OCI-LY7 (cell line): ENCODE results near the gene LIMS4. TPM values are rescaled to one million over a fixed set of nuclear protein-coding genes. Genes with fewer than 3 reads are reported as not detected.
"Not testable (repeated sequence)": the region's sequence is repeated elsewhere in the genome, so short reads cannot be mapped to it uniquely, and the experiment has no call there.

Experiments used
- BruUV-seq: library from RNA; stranded (reverse); fragments of 400-500 nt; replicated peaks from 2 replicates; lab custom pipeline; 2021; lab: Mats Ljungman, UMichigan
- CTCF ChIA-PET: fragments of 300-600 bp; sonication (Branson Sonifier 250); formaldehyde crosslinking; loops from one replicate; lab custom pipeline; 2022; ENCODE audit warnings: antibody characterized with exemption; ENCODE audit not compliant: unreplicated experiment; lab: Charles Lee
- POLR2A ChIA-PET: fragments of 300-600 bp; sonication (Branson Sonifier 250); formaldehyde crosslinking; loops from one replicate; lab custom pipeline; 2022; ENCODE audit warnings: antibody characterized with exemption; lab: Charles Lee
- DNase-seq: peaks from one replicate; pipeline ENCODE4 v3.0.0-alpha.2; 2015; ENCODE audit warnings: low spot score
- H2AFZ ChIP-seq: fragments of 200-600 bp; sonication (generic), shearing (Covaris generic); 2 replicates; pipeline ENCODE4 v1.6.1; 2014; ENCODE audit warnings: mild to moderate bottlenecking, antibody characterized with exemption, low read length, moderate library complexity
- H3K27ac ChIP-seq: fragments of 200-600 bp; sonication (generic); 2 replicates; pipeline ENCODE4 v1.5.1; 2014; ENCODE audit warnings: mixed run types, low read depth, mild to moderate bottlenecking, moderate library complexity, low read length, inconsistent platforms; ENCODE audit not compliant: poor library complexity, severe bottlenecking
- H3K36me3 ChIP-seq: fragments of 200-600 bp; sonication (generic); 2 replicates; pipeline ENCODE4 v1.6.1; 2014; ENCODE audit warnings: mild to moderate bottlenecking, antibody characterized with exemption, low read length, moderate library complexity, mixed read lengths; ENCODE audit not compliant: insufficient read depth
- H3K4me1 ChIP-seq: fragments of 200-600 bp; sonication (generic); 2 replicates; pipeline ENCODE4 v1.5.1; 2014; ENCODE audit warnings: mild to moderate bottlenecking, low read length; ENCODE audit not compliant: insufficient read depth, poor library complexity, severe bottlenecking
- H3K4me2 ChIP-seq: fragments of 200-600 bp; sonication (generic); 2 replicates; pipeline ENCODE4 v1.6.1; 2014; ENCODE audit warnings: mild to moderate bottlenecking, low read length
- H3K4me3 ChIP-seq: fragments of 200-600 bp; sonication (generic); 2 replicates; pipeline ENCODE4 v1.5.1; 2014; ENCODE audit warnings: mild to moderate bottlenecking, low read depth, low read length; ENCODE audit not compliant: poor library complexity, severe bottlenecking
- H3K79me2 ChIP-seq: fragments of 200-600 bp; sonication (generic); 2 replicates; pipeline ENCODE4 v1.6.1; 2016; ENCODE audit warnings: low read depth, mild to moderate bottlenecking, low read length, moderate library complexity, mixed read lengths; ENCODE audit not compliant: insufficient read depth
- H3K9me2 ChIP-seq: fragments of 200-600 bp; sonication (generic); 2 replicates; pipeline ENCODE4 v1.6.1; 2016; ENCODE audit warnings: mild to moderate bottlenecking, low read length, mixed read lengths; ENCODE audit not compliant: insufficient read depth
- H3K9me3 ChIP-seq: fragments of 200-600 bp; sonication (generic); 2 replicates; pipeline ENCODE4 v1.6.1; 2014; ENCODE audit warnings: mild to moderate bottlenecking, mixed run types, low read length, mixed read lengths
- H4K20me1 ChIP-seq: fragments of 200-600 bp; sonication (generic); 2 replicates; pipeline ENCODE4 v1.6.1; 2014; ENCODE audit warnings: mild to moderate bottlenecking, antibody characterized with exemption, low read length, moderate library complexity, mixed read lengths; ENCODE audit not compliant: insufficient read depth
- intact Hi-C: fragments of 100-400 bp; cut with micrococcal nuclease; formaldehyde crosslinking; loops from one replicate; pipeline ENCODE4 v1.10.0; 2022; ENCODE audit not compliant: unreplicated experiment
- total RNA-seq, 2 experiments: library from RNA; depleted of rRNA in 1 of 2; stranded (reverse); fragments of >200 nt in 1 of 2; shearing (Covaris generic) in 1 of 2; gene quantifications; 2 replicates each; pipeline ENCODE4 v1.2.3, GENCODE V29; 2014 to 2022

LIMS4 gene
- total RNA-seq, 2 experiments from 2014 or later = 1.2 TPM; not detected in 1

- H3K4me1 ChIP-seq, intact Hi-C loops, H3K9me3 ChIP-seq, H3K4me2 ChIP-seq, H3K79me2 ChIP-seq, H3K27ac ChIP-seq, H4K20me1 ChIP-seq, CTCF ChIA-PET, H3K4me3 ChIP-seq, H3K36me3 ChIP-seq, H3K9me2 ChIP-seq, BruUV-seq, POLR2A ChIA-PET, H2AFZ ChIP-seq, DNase-seq: not testable (repeated sequence)
These were observed 30.7 kb downstream of the LIMS4 start for GRCh38 chr2:110441905-110442304.

- intact Hi-C loops = not testable (repeated sequence)
These were observed 38.1 kb downstream of the LIMS4 start for GRCh38 chr2:110434565-110434964.

DNA sequence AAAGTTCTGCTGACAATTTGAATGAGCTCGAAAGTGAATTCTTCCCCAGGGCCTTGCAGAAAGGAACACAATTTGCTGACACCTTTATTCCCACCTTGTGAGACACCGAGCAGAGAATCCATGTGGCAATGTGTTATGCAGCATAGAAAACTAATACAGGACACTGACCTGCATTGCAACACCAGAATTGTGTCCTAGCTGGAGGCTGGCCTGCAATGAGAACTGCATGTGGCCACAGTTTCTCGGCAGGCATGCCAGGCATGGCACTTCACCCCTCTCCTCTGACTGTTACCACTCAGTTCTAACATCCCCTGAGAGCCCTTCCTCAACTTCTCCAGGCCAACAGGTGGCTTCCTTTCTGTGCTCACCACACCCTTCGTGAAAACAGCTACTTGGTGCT, 46.9 kb downstream of the LIMS4 start:
- intact Hi-C loops, CTCF ChIA-PET, H3K4me3 ChIP-seq, H3K79me2 ChIP-seq, H4K20me1 ChIP-seq, H3K36me3 ChIP-seq, H3K9me3 ChIP-seq, BruUV-seq, H3K27ac ChIP-seq, POLR2A ChIA-PET, H3K4me2 ChIP-seq, H2AFZ ChIP-seq, DNase-seq, H3K9me2 ChIP-seq, H3K4me1 ChIP-seq: not testable (repeated sequence)

More at GRCh38 chr2:110434565-110434964, 38.1 kb downstream of the LIMS4 start:
- DNase-seq, H3K4me2 ChIP-seq, H4K20me1 ChIP-seq, H3K79me2 ChIP-seq, H3K9me2 ChIP-seq, H3K36me3 ChIP-seq, H3K4me3 ChIP-seq, CTCF ChIA-PET, POLR2A ChIA-PET, H3K4me1 ChIP-seq, H3K9me3 ChIP-seq, H2AFZ ChIP-seq, BruUV-seq, H3K27ac ChIP-seq: not testable (repeated sequence)

- H4K20me1 ChIP-seq, CTCF ChIA-PET, H3K4me1 ChIP-seq, H2AFZ ChIP-seq, H3K9me2 ChIP-seq, H3K4me2 ChIP-seq, DNase-seq, H3K79me2 ChIP-seq, H3K36me3 ChIP-seq, BruUV-seq, H3K9me3 ChIP-seq, H3K4me3 ChIP-seq, H3K27ac ChIP-seq, POLR2A ChIA-PET, intact Hi-C loops: not testable (repeated sequence)
These were observed 48.2 kb downstream of the LIMS4 start for GRCh38 chr2:110424421-110424820.

DNA sequence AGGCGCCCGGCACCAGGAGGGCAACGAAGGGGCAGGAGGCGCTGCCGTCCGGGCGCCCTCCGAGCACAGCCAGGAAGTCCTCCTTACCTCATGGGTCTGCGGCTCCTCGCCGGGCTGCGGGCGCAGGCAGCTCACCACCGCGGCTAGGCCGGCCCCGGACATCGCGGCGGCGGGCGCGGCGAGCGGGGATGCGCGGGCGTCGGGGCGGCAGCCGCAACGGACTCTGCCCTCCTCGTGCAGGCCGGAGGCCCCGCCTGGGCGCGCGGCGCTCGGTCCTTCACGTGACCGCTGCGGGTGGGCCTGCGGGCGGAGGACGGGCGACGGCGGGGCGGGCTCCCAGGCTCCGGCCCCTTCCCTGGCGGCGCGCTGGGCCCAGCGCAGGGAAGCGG, 49.0 kb downstream of the LIMS4 start:
- BruUV-seq, CTCF ChIA-PET, H3K36me3 ChIP-seq, H3K79me2 ChIP-seq, H3K27ac ChIP-seq, H4K20me1 ChIP-seq, H2AFZ ChIP-seq, intact Hi-C loops, H3K9me2 ChIP-seq, POLR2A ChIA-PET, DNase-seq, H3K4me2 ChIP-seq, H3K9me3 ChIP-seq, H3K4me3 ChIP-seq, H3K4me1 ChIP-seq: not testable (repeated sequence)

DNA sequence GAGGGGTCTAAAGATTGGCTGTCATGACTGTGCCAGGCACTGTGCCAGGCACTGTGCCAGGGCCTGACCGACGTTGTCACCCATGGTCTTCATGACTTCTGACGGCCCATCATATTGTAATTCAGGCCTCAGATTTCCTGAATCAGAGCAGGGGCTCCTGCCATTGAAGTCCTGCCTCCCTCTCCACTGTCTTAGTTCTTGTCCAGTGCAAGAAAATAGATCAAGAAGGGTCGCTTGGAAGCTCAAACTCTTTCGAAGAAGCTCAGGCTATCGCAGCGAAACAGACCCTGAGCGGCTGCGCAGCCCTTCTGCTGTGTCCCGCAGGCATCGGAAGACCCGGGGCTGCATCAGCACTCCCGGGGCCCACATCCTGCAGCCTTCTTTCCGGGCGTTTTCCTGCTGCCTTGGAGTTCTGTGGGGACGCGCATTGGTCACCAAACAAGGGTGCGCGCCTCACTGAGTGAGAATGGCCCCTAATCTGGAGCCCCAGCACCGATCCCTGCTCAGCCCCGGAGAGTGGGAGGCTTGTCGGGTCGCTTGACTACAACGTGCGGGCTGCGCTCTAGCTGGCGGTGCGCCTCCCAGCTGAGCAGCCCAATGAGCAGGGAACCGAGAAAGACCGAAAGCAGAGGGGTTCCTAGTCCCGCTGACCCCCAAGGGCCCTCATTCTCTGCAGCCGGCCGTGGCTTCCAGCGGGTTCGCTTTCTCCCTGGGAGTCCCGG, 49.6 kb downstream of the LIMS4 start:
- CTCF ChIA-PET, H3K79me2 ChIP-seq, H4K20me1 ChIP-seq, H2AFZ ChIP-seq, H3K27ac ChIP-seq, H3K4me2 ChIP-seq, DNase-seq, H3K9me2 ChIP-seq, intact Hi-C loops, H3K36me3 ChIP-seq, H3K4me3 ChIP-seq, H3K9me3 ChIP-seq, H3K4me1 ChIP-seq, POLR2A ChIA-PET, BruUV-seq: not testable (repeated sequence)
